Coronary artery (tissue), 2 donors: Measurements from ENCODE around the gene FALEC.

Experiments
- DNase-seq: peaks from one replicate; pipeline ENCODE4 v3.0.0-alpha.2; 2017; ENCODE audit warnings: low spot score
- H3K27ac ChIP-seq, 2 donors: fragments of 200-600 bp; sonication (generic); one replicate each; pipeline ENCODE4 v1.5.1; 2016 to 2019
- H3K4me3 ChIP-seq: fragments of 200-600 bp; sonication (generic); 2 replicates; pipeline ENCODE4 v1.5.1; 2016; ENCODE audit warnings: mild to moderate bottlenecking, moderate library complexity
- TF ChIP-seq, protein P1 (sequence below): fragments of 200-600 bp; sonication (generic); IDR thresholded peaks from one replicate; pipeline ENCODE4 v1.5.1; 2019; ENCODE audit warnings: antibody characterized with exemption

FALEC gene

GRCh38 chr1:150511985-150512660, 3.4 kb upstream of the FALEC start:
- TF ChIP-seq, protein P1, sequence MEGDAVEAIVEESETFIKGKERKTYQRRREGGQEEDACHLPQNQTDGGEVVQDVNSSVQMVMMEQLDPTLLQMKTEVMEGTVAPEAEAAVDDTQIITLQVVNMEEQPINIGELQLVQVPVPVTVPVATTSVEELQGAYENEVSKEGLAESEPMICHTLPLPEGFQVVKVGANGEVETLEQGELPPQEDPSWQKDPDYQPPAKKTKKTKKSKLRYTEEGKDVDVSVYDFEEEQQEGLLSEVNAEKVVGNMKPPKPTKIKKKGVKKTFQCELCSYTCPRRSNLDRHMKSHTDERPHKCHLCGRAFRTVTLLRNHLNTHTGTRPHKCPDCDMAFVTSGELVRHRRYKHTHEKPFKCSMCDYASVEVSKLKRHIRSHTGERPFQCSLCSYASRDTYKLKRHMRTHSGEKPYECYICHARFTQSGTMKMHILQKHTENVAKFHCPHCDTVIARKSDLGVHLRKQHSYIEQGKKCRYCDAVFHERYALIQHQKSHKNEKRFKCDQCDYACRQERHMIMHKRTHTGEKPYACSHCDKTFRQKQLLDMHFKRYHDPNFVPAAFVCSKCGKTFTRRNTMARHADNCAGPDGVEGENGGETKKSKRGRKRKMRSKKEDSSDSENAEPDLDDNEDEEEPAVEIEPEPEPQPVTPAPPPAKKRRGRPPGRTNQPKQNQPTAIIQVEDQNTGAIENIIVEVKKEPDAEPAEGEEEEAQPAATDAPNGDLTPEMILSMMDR = no peak
- H3K27ac ChIP-seq = no peak overlapping the region
- no peak for DNase-seq
- no peak overlapping the region for H3K4me3 ChIP-seq

GRCh38 chr1:150512846-150513245, 2.7 kb upstream of the FALEC start:
- TF ChIP-seq, protein P1 = no peak
- DNase-seq = no peak
- no peak overlapping the region for H3K4me3 ChIP-seq
- no peak overlapping the region for H3K27ac ChIP-seq

GRCh38 chr1:150513351-150513791, 2.2 kb upstream of the FALEC start:
- Histone ChIP-seq H3K27ac (no peak overlapping the region), H3K4me3 (no peak overlapping the region)
- DNase-seq = no peak
- TF ChIP-seq, protein P1 = no peak

DNA sequence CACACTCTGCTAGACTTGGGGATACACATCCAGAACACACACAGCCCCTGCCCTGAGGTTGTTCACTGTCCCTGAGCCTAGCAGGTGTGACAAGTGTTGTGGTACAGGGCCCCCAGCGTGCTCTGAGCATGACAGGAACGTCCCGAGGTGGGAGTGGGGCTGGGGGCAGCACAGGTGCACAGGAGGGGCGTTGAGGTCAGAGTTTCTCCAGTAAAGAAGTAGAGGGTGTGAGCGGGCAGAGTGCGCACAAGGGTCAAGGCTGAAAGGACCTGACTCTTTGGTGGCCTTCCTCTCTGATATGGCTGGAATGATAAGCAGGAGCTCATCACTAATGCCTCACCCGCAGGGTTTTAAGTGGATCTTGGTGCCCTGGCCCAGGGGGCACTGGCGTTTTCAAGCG, 1.3 kb upstream of the FALEC start:
- TF ChIP-seq, protein P1 = no peak
- Histone ChIP-seq H3K27ac (no peak overlapping the region), H3K4me3 (no peak overlapping the region)
- DNase-seq = no peak

GRCh38 chr1:150514913-150515327, 632 bp upstream of the FALEC start:
- TF ChIP-seq, protein P1 = no peak
- no peak for DNase-seq
- peak overlapping the region; percentile 83 for H3K4me3 ChIP-seq
- peak overlapping the region; percentile 78 to 92 for H3K27ac ChIP-seq

DNA sequence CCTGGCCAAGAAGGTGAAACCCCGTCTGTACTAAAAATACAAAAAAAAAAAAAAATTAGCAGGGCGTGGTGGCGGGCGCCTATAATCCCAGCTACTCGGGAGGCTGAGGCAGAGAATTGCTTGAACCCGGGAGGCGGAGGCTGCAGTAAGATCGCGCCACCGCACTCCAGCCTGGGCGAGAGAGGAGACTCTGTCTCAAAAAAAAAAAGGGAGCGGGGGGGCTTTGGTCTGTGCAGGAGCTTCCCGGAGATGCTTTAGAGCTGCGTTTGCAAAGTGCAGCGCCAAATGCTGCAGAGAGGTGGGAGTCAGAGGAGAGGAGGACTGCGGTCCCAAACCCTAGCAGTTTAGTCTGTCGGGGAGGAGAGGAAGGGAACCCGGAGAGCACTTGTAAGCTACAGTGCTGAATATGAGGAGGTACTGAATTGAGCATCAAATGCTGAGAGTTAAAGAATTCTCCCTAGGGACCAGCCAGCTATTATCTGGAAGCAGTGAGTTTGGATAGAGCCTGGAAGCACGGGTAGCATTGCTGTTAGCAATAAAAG, 569 bp downstream of the FALEC start:
- TF ChIP-seq, protein P1 = no peak
- H3K4me3 ChIP-seq = peak overlapping the region; percentile 83
- DNase-seq = no peak
- H3K27ac ChIP-seq = peak overlapping the region; percentile 78 to 92

DNA sequence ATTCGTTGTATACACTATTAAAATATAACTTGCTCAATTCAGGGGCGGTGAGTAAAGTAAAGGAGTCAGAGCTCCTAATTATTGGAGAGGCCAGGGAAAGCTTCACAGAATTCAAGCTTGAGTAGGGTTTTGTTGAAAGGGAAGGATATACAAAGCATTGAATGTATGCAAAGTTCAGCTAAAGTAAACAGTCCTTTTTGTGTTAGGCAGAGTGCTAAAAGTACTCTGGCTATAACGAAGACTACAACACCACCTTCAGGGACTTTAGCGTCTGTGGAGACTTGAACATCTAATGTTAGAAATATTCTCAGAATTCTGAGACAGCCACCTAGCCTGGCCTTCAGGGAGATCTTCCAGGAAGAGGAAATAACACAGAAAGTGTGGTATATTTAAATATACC, 1.1 kb downstream of the FALEC start:
- Histone ChIP-seq H3K4me3 (peak overlapping the region; percentile 83), H3K27ac (peak overlapping the region; percentile 1 to 92)
- TF ChIP-seq, protein P1 = no peak
- no peak for DNase-seq
